ENCODE results near the gene SERPINB10.

The SERPINB10 gene

GRCh38 chr18:63982361-63982760 is 74.6 kb downstream of the SERPINB10 start:
- no peak for DNase-seq (ENCODE audit: low spot score)
